ENCODE data around the gene TPPP3.

The TPPP3 gene

GRCh38 chr16:67426950-67427349, 33.7 kb upstream of the TPPP3 start:
- DNase-seq (ENCODE audit: insufficient read length, low spot score): no peak

GRCh38 chr16:67426022-67426421, 32.7 kb upstream of the TPPP3 start:
- FAIRE-seq: no peak
- no peak for DNase-seq (ENCODE audit: insufficient read length, low spot score)
- TF ChIP-seq PAX5 (IDR thresholded peaks at IDR 0.05; ENCODE audit: insufficient read depth, low read length, severe bottlenecking): no peak
- TF ChIP-seq TAF1 (IDR thresholded peaks at IDR 0.05; ENCODE audit: low read depth, low read length): no peak
- TF ChIP-seq POU2F2 (IDR thresholded peaks at IDR 0.05; ENCODE audit: low read depth, low read length): no peak
- TF ChIP-seq SPI1 (IDR thresholded peaks at IDR 0.05; ENCODE audit: low read depth, low read length): no peak
- no peak for TF ChIP-seq POLR2AphosphoS5 (IDR thresholded peaks at IDR 0.05; ENCODE audit: low read depth, low read length)
- TF ChIP-seq POLR2A (IDR thresholded peaks at IDR 0.05; ENCODE audit: low read depth, low read length): no peak

More at GRCh38 chr16:67426950-67427349, 33.7 kb upstream of the TPPP3 start:
- no peak for TF ChIP-seq POLR2AphosphoS5 (IDR thresholded peaks at IDR 0.05; ENCODE audit: low read depth, low read length)
- TF ChIP-seq PAX5 (IDR thresholded peaks at IDR 0.05; ENCODE audit: insufficient read depth, low read length, severe bottlenecking): no peak
- no peak for TF ChIP-seq TAF1 (IDR thresholded peaks at IDR 0.05; ENCODE audit: low read depth, low read length)
- TF ChIP-seq SPI1 (IDR thresholded peaks at IDR 0.05; ENCODE audit: low read depth, low read length): no peak
- no peak for TF ChIP-seq POU2F2 (IDR thresholded peaks at IDR 0.05; ENCODE audit: low read depth, low read length)
- TF ChIP-seq POLR2A (IDR thresholded peaks at IDR 0.05; ENCODE audit: low read depth, low read length): no peak
- FAIRE-seq: no peak

GRCh38 chr16:67425580-67425979, 32.3 kb upstream of the TPPP3 start:
- DNase-seq (ENCODE audit: insufficient read length, low spot score) (no peak), FAIRE-seq (no peak)
- no peak for TF ChIP-seq POLR2AphosphoS5 (IDR thresholded peaks at IDR 0.05; ENCODE audit: low read depth, low read length)
- TF ChIP-seq SPI1 (IDR thresholded peaks at IDR 0.05; ENCODE audit: low read depth, low read length): no peak
- TF ChIP-seq TAF1 (IDR thresholded peaks at IDR 0.05; ENCODE audit: low read depth, low read length): no peak
- TF ChIP-seq POU2F2 (IDR thresholded peaks at IDR 0.05; ENCODE audit: low read depth, low read length): no peak
- TF ChIP-seq PAX5 (IDR thresholded peaks at IDR 0.05; ENCODE audit: insufficient read depth, low read length, severe bottlenecking): no peak
- TF ChIP-seq POLR2A (IDR thresholded peaks at IDR 0.05; ENCODE audit: low read depth, low read length): no peak

DNA sequence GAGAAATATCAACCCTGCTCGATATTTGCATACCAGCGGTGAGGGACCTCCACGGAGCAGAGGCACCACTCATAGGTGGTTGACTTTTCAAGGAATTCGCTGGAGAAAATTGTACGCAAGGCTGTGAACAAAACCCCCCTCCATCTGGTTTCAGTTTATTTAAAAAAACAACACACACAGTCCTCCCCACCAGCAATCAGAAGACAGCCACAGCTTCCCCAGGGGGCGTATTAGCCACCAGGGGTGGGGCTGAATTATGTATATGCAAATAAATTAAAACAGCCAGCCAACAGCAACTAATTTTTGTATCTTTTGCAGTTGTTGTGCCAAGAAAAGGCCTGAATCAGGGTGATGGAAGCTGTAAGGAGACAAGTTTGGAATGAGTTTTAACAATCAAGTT, 31.8 kb upstream of the TPPP3 start:
- FAIRE-seq: no peak
- TF ChIP-seq POLR2A (IDR thresholded peaks at IDR 0.05; ENCODE audit: low read depth, low read length) (no peak), POU2F2 (IDR thresholded peaks at IDR 0.05; ENCODE audit: low read depth, low read length) (no peak), TAF1 (IDR thresholded peaks at IDR 0.05; ENCODE audit: low read depth, low read length) (no peak), POLR2AphosphoS5 (IDR thresholded peaks at IDR 0.05; ENCODE audit: low read depth, low read length) (no peak), PAX5 (IDR thresholded peaks at IDR 0.05; ENCODE audit: insufficient read depth, low read length, severe bottlenecking) (no peak), SPI1 (IDR thresholded peaks at IDR 0.05; ENCODE audit: low read depth, low read length) (no peak)
- no peak for DNase-seq (ENCODE audit: insufficient read length, low spot score)

GRCh38 chr16:67424261-67424615, 30.9 kb upstream of the TPPP3 start:
- TF ChIP-seq POU2F2 (IDR thresholded peaks at IDR 0.05; ENCODE audit: low read depth, low read length): no peak
- DNase-seq (ENCODE audit: insufficient read length, low spot score) (no peak), FAIRE-seq (no peak)

DNA sequence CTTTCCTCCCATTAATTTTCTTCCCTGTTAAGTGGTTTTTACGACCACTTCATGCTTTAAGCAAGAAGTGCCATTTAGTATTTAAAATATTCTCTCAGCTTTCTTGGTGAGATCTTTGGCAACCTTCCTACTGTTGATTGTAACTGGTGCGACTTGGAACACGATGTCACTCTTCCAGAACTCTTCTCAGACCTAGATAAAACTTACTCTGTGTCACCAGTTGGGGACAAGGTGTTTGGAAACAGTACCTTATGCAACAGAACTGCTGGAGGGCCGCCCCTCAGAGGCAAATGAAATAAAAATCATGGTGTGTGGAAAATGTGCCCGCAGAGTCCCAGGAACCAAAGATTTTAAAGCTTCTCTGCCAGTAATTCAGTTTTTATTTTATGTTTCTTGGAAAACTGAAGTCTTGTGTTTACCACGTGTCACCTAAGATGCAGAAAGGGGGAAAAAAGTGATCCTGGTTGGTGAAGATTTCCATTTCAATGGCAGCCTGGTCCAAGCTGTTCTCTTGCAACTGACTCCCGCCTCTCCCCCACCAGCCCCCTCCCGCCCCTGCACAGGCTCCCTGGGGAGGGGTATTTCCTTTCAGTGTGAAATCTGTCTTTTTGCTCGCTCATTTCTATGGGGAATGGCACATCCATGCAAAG, 30.4 kb upstream of the TPPP3 start:
- FAIRE-seq (no peak), DNase-seq (ENCODE audit: insufficient read length, low spot score) (no peak)
- TF ChIP-seq PAX5 (IDR thresholded peaks at IDR 0.05; ENCODE audit: insufficient read depth, low read length, severe bottlenecking) (no peak), POU2F2 (IDR thresholded peaks at IDR 0.05; ENCODE audit: low read depth, low read length) (no peak), SPI1 (IDR thresholded peaks at IDR 0.05; ENCODE audit: low read depth, low read length) (no peak), POLR2AphosphoS5 (IDR thresholded peaks at IDR 0.05; ENCODE audit: low read depth, low read length) (no peak), TAF1 (IDR thresholded peaks at IDR 0.05; ENCODE audit: low read depth, low read length) (no peak), POLR2A (IDR thresholded peaks at IDR 0.05; ENCODE audit: low read depth, low read length) (no peak)

DNA sequence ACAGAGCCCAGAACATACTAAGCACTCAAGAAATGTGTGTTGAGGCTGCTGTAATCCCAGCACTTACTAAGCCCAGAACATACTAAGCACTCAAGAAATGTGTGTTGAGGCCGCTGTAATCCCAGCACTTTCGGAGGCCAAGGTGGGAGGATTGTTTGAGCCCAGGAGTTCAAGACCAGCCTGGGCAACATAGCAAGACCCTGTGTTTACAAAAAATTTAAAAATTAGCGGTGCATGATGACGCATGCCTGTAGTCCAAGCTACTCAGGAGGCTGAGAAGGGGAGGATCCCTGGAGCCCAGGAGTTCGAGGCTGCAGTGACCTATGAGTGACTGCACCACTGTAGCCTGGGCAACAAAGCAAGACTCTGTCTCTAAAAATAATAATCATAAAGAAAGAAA, 29.7 kb upstream of the TPPP3 start:
- FAIRE-seq (no peak), DNase-seq (ENCODE audit: insufficient read length, low spot score) (no peak)

GRCh38 chr16:67421030-67421429, 27.7 kb upstream of the TPPP3 start:
- FAIRE-seq: no peak
- no peak for TF ChIP-seq TAF1 (IDR thresholded peaks at IDR 0.05; ENCODE audit: low read depth, low read length)
- no peak for TF ChIP-seq POLR2A (IDR thresholded peaks at IDR 0.05; ENCODE audit: low read depth, low read length)
- no peak for TF ChIP-seq POU2F2 (IDR thresholded peaks at IDR 0.05; ENCODE audit: low read depth, low read length)
- TF ChIP-seq SPI1 (IDR thresholded peaks at IDR 0.05; ENCODE audit: low read depth, low read length): no peak
- TF ChIP-seq PAX5 (IDR thresholded peaks at IDR 0.05; ENCODE audit: insufficient read depth, low read length, severe bottlenecking): no peak
- no peak for TF ChIP-seq POLR2AphosphoS5 (IDR thresholded peaks at IDR 0.05; ENCODE audit: low read depth, low read length)

More for the DNA sequence above, 29.7 kb upstream of the TPPP3 start:
- TF ChIP-seq POU2F2 (IDR thresholded peaks at IDR 0.05; ENCODE audit: low read depth, low read length) (no peak), POLR2A (IDR thresholded peaks at IDR 0.05; ENCODE audit: low read depth, low read length) (no peak), TAF1 (IDR thresholded peaks at IDR 0.05; ENCODE audit: low read depth, low read length) (no peak), SPI1 (IDR thresholded peaks at IDR 0.05; ENCODE audit: low read depth, low read length) (no peak), PAX5 (IDR thresholded peaks at IDR 0.05; ENCODE audit: insufficient read depth, low read length, severe bottlenecking) (no peak)

GRCh38 chr16:67419931-67420330, 26.6 kb upstream of the TPPP3 start:
- FAIRE-seq: no peak
- TF ChIP-seq POLR2AphosphoS5 (IDR thresholded peaks at IDR 0.05; ENCODE audit: low read depth, low read length): no peak
- TF ChIP-seq PAX5 (IDR thresholded peaks at IDR 0.05; ENCODE audit: insufficient read depth, low read length, severe bottlenecking): no peak
- TF ChIP-seq TAF1 (IDR thresholded peaks at IDR 0.05; ENCODE audit: low read depth, low read length): no peak
- TF ChIP-seq SPI1 (IDR thresholded peaks at IDR 0.05; ENCODE audit: low read depth, low read length): no peak
- TF ChIP-seq POLR2A (IDR thresholded peaks at IDR 0.05; ENCODE audit: low read depth, low read length): no peak
- TF ChIP-seq POU2F2 (IDR thresholded peaks at IDR 0.05; ENCODE audit: low read depth, low read length): no peak

More at GRCh38 chr16:67421030-67421429, 27.7 kb upstream of the TPPP3 start:
- no peak for DNase-seq (ENCODE audit: insufficient read length, low spot score)

DNA sequence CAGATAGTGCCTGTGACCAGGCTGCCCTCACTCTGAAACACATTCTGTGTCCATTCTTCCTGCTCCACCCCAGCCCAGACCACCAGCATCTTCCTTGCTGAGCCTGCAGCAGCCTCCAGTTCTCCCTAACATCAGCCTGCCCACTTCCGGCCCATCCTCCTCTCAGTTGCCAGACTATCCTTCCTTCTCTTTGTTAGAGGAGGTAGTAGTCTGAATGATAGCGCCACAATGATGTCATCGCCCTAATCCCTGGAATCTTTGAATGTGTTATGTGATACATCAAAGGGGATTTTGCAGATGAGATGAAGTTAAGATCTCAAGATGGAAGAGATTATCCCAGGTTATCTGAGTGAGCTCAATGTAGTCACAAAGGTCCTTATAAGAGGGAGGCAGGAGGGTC, 26.2 kb upstream of the TPPP3 start:
- DNase-seq (ENCODE audit: insufficient read length, low spot score): no peak
- no peak for FAIRE-seq
- no peak for TF ChIP-seq PAX5 (IDR thresholded peaks at IDR 0.05; ENCODE audit: insufficient read depth, low read length, severe bottlenecking)
- no peak for TF ChIP-seq POU2F2 (IDR thresholded peaks at IDR 0.05; ENCODE audit: low read depth, low read length)
- TF ChIP-seq POLR2A (IDR thresholded peaks at IDR 0.05; ENCODE audit: low read depth, low read length): no peak
- no peak for TF ChIP-seq POLR2AphosphoS5 (IDR thresholded peaks at IDR 0.05; ENCODE audit: low read depth, low read length)
- no peak for TF ChIP-seq SPI1 (IDR thresholded peaks at IDR 0.05; ENCODE audit: low read depth, low read length)
- no peak for TF ChIP-seq TAF1 (IDR thresholded peaks at IDR 0.05; ENCODE audit: low read depth, low read length)

More at GRCh38 chr16:67419931-67420330, 26.6 kb upstream of the TPPP3 start:
- DNase-seq (ENCODE audit: insufficient read length, low spot score): no peak

Measured in GM12891 (cell line).